Measurements from ENCODE around the gene CHRD.
A peak's percentile ranks its signal among the peaks of the same experiment; 100 is the strongest.
"Not testable (repeated sequence)": the region's sequence is repeated elsewhere in the genome, so short reads cannot be mapped to it uniquely, and the experiment has no call there.

CHRD gene

GRCh38 chr3:184426691-184427141 is 46.9 kb downstream of the CHRD start:
- TF ChIP-seq, protein P1, sequence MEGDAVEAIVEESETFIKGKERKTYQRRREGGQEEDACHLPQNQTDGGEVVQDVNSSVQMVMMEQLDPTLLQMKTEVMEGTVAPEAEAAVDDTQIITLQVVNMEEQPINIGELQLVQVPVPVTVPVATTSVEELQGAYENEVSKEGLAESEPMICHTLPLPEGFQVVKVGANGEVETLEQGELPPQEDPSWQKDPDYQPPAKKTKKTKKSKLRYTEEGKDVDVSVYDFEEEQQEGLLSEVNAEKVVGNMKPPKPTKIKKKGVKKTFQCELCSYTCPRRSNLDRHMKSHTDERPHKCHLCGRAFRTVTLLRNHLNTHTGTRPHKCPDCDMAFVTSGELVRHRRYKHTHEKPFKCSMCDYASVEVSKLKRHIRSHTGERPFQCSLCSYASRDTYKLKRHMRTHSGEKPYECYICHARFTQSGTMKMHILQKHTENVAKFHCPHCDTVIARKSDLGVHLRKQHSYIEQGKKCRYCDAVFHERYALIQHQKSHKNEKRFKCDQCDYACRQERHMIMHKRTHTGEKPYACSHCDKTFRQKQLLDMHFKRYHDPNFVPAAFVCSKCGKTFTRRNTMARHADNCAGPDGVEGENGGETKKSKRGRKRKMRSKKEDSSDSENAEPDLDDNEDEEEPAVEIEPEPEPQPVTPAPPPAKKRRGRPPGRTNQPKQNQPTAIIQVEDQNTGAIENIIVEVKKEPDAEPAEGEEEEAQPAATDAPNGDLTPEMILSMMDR (conservative IDR thresholded peaks at IDR 0.05; ENCODE audit: low read depth), result no peak
- peak; percentile 15 for DNase-seq (ENCODE audit: low spot score)
- ChIA-PET POLR2A (ENCODE audit: low non-redundant PET) (no interaction called here), CTCF (interaction anchor here (0.7 to 1.2 kb wide), 3 partner anchors 17 to 115 kb away, joined by 3 read pairs; no protein-coding TSS in a partner anchor)
- peak overlapping the region; percentile 7; the same call in 1 of the 2 replicates for H3K27ac ChIP-seq

- TF ChIP-seq, protein P1 (conservative IDR thresholded peaks at IDR 0.05; ENCODE audit: low read depth), result no peak
- ChIA-PET POLR2A (ENCODE audit: low non-redundant PET) (no interaction called here), CTCF (interaction anchor here (1.1 kb wide), 1 partner anchor 83 kb away, joined by 3 read pairs; no protein-coding TSS in a partner anchor)
- DNase-seq (ENCODE audit: low spot score), result no peak
- no peak overlapping the region for H3K27ac ChIP-seq
These were observed 48.8 kb downstream of the CHRD start for GRCh38 chr3:184428561-184429175.

GRCh38 chr3:184429786-184430185 is 49.9 kb downstream of the CHRD start:
- no peak overlapping the region for H3K27ac ChIP-seq
- no peak for DNase-seq (ENCODE audit: low spot score)
- TF ChIP-seq, protein P1 (conservative IDR thresholded peaks at IDR 0.05; ENCODE audit: low read depth), result no peak
- ChIA-PET CTCF (no interaction called here), POLR2A (ENCODE audit: low non-redundant PET) (no interaction called here)

DNA sequence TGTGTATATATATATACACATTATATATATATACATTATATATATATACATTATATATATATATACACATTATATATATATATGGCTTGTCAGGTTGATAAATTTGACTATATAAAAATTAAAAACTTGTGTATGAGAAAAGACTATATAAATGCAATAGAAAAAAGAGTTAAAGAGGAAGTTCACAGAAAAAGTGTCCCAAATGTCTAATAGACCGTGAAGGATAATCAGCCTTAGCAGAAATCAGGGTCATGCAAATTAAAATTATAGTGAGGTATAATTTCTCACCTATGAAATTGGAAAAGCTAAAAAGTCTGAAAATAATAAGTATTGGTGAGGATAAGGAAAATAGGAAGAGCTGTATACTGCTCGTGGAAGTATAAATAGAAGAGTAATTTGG is 51.1 kb downstream of the CHRD start:
- POLR2A ChIA-PET (ENCODE audit: low non-redundant PET), result no interaction called here
- H3K27ac ChIP-seq, result no peak overlapping the region
- DNase-seq (ENCODE audit: low spot score), result no peak
- TF ChIP-seq, protein P1 (conservative IDR thresholded peaks at IDR 0.05; ENCODE audit: low read depth), result no peak
- CTCF ChIA-PET, result interaction anchor here (0.7 kb wide), 1 partner anchor 761 kb away, joined by 3 read pairs; no protein-coding TSS in a partner anchor

DNA sequence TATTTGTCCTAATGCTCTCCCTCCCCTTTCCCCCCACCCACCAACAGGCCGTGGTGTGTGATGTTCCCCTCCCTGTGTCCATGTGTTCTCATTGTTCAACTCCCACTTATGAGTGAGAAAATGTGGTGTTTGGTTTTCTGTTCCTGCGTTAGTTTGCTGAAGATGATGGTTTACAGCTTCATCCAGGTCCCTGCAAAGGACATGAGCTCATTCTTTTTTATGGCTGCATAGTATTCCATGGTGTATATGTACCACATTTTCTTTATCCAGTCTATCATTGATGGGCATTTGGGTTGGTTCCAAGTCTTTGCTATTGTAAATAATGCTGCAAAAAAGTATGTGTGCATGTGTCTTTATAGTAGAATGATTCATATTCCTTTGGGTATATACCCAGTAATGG is 53.3 kb downstream of the CHRD start:
- DNase-seq (ENCODE audit: low spot score); H3K27ac ChIP-seq; POLR2A ChIA-PET (ENCODE audit: low non-redundant PET): not testable (repeated sequence)
- CTCF ChIA-PET, result interaction anchor here (1.0 kb wide), 1 partner anchor 15 kb away, joined by 4 read pairs; no protein-coding TSS in a partner anchor

GRCh38 chr3:184439096-184439495 is 59.2 kb downstream of the CHRD start:
- CTCF ChIA-PET, result interaction anchor here (0.5 kb wide), 1 partner anchor 203 kb away, joined by 4 read pairs; no protein-coding TSS in a partner anchor
- no peak for DNase-seq (ENCODE audit: low spot score)
- H3K27ac ChIP-seq, result no peak overlapping the region
- POLR2A ChIA-PET (ENCODE audit: low non-redundant PET), result no interaction called here
- TF ChIP-seq, protein P1 (conservative IDR thresholded peaks at IDR 0.05; ENCODE audit: low read depth), result no peak

Measured in RWPE1 (cell line).